HFF-Myc (cell line): ENCODE results near the gene JMJD7.
A peak's percentile ranks its signal among the peaks of the same experiment; 100 is the strongest.

Experiments used
- DNase-seq: peaks from one replicate; pipeline ENCODE4 v3.0.0-alpha.2; 2011; ENCODE audit warnings: low read depth; ENCODE audit errors: extremely low read depth
- H3K4me3 ChIP-seq: replicated peaks from 2 replicates; pipeline ENCODE4 v1.5.1; 2011; ENCODE audit warnings: low read depth, mild to moderate bottlenecking, control low read depth, low read length
- TF ChIP-seq, protein P1 (sequence below): IDR thresholded peaks from 2 replicates; pipeline ENCODE4 v1.5.1; 2012; ENCODE audit warnings: mild to moderate bottlenecking, low read depth, low read length, control low read depth; ENCODE audit errors: missing control alignments

The JMJD7 gene

DNA sequence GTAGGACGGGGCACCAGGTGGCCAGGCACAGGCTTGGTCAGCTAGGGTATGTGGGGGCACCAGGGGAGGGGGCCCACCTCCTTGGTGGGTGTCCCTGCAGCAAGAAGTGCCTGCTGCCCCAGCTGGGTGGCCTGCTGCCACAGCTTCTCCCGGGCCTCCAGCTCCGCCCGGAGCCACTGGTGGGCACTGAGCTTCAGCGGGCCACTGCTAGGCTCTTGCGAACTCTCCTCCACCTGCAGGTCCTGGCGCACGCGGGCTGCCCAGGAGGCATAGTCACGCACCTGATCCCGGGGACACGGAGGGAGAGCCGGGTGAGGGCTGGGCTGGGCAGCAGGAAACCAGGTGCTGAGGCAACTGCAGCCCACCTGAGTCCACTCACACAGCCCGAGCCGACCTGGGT lies 40.4 kb downstream of the JMJD7 start:
- no peak for DNase-seq
- TF ChIP-seq, protein P1, sequence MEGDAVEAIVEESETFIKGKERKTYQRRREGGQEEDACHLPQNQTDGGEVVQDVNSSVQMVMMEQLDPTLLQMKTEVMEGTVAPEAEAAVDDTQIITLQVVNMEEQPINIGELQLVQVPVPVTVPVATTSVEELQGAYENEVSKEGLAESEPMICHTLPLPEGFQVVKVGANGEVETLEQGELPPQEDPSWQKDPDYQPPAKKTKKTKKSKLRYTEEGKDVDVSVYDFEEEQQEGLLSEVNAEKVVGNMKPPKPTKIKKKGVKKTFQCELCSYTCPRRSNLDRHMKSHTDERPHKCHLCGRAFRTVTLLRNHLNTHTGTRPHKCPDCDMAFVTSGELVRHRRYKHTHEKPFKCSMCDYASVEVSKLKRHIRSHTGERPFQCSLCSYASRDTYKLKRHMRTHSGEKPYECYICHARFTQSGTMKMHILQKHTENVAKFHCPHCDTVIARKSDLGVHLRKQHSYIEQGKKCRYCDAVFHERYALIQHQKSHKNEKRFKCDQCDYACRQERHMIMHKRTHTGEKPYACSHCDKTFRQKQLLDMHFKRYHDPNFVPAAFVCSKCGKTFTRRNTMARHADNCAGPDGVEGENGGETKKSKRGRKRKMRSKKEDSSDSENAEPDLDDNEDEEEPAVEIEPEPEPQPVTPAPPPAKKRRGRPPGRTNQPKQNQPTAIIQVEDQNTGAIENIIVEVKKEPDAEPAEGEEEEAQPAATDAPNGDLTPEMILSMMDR: no peak
- no peak overlapping the region for H3K4me3 ChIP-seq

DNA sequence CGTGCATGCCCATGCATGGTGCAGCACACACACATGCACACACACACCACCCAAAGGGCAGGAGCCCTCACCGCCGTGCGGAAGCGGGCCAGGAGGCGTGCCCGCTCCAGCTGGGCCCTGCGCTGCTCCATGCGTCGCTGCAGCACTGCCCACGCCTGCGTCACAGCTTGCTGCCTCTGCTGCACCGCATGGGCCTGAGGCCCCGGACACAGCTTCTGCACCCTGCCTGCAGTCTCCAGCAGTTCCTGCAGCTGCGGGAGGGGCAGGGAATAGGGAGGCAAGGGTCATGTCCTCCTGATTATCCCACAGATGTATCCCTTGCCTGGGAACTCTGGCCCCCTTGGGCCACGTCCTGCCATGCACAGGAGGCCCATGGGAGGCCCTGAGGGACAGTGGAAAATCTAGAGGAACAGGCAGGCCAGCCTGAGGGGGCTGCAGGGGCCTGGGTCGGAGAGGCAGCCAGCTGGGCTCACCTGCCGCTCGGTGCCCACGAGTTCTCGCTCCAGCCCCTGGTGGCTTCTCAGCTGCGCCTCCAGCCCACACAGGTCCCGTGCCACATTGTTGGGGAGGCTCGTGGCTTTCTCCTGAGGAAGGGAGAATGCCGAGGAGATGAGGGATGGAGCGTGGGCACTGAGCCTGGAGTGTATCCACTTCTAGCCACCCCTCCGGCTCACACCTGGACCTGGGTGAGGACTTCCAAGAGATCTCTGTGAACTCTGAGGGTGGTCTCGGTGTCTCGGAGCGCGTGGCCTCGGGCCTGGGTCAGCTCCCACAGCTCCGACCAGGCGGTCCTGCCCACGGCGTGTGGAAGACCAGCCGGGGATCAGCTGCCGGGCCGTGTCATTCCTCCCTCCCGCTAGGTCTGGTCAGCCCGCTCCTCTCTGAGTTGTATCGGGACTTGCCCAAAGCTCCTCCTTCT lies 42.1 kb downstream of the JMJD7 start:
- DNase-seq: no peak
- no peak overlapping the region for H3K4me3 ChIP-seq
- TF ChIP-seq, protein P1: no peak

DNA sequence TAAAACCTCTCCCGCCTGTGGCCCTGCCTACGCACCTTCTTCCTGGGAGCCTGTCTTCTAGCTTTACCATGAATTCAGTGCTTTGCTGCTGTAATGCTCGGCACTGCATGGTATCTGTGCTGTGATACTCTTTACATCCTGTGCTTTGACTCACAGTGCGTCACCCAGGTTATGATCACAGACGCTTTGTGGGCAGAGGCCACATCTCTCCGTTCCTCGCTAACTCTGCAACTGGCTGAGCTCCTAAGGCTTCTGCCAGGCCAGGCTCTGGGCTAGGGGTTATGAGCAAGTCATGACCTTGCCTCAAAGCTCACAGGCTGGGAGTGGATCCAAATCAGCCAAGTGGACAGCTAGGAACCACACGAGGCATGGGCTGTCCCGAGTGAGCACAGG lies 42.8 kb downstream of the JMJD7 start:
- no peak overlapping the region for H3K4me3 ChIP-seq
- DNase-seq: peak; percentile 2
- TF ChIP-seq, protein P1: no peak

DNA sequence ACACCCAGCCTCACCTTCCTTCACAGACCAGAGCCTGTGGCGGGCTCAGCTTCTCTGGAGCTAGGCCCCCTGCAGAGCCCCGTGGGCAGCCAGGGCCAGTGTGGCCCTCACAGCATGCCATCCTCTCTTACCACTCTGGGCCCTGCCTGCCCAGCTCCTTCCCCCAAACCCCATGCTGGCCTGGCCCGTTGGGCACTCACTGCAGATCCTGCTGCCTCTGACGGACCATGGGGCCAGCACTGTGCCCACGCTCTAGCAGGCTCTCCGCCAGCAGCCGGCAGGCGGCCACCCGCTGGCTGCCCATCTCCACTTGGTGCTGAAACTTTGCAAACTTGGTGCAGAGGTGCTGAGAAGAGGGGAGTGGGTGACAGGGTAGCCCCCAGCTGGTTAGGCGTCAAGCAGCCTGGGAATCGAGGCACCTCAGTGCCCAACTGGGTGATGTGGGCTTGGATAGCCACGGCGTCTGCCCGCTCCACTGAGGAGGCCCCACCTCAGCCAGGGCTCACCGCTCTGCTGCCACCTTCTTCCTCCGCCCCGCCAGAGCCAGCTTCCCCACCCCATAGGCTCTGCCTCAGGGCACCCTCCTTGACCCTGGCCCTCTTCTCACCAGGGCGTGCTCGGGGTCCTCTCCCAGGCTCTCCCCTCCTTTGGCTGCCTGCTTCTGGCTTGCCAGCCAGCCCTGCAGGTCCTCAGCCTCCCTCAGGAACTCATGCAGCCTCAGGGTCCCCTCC lies 43.4 kb downstream of the JMJD7 start:
- H3K4me3 ChIP-seq: no peak overlapping the region
- no peak for DNase-seq
- TF ChIP-seq, protein P1: no peak

DNA sequence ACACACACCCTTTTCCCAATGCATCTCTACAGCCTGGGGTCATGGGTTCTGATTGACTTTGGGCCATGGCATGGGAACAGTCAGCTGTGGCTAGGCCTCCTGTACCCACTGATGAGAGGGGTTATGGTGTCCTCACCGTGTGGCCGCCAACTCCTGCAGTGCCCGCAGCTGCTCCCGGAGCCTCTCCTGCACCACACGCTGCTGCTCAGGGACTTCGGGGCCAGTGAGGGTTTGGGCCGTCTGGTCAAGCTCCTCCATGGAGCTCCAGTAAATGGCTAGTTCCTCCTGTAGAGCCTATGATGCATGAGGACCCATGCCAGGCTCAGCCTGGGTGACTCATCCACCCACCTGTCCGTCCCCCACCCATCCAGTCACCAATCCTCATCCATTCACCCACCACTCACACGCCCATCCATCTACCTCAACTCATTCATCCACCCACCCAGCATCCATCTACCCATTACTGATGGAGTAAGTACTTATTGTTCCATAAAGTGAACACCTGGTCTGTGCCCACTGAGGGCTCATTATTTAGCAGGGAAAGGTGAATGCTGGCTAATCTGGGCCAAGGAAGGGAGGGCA lies 44.4 kb downstream of the JMJD7 start:
- TF ChIP-seq, protein P1: no peak
- H3K4me3 ChIP-seq: no peak overlapping the region
- no peak for DNase-seq

DNA sequence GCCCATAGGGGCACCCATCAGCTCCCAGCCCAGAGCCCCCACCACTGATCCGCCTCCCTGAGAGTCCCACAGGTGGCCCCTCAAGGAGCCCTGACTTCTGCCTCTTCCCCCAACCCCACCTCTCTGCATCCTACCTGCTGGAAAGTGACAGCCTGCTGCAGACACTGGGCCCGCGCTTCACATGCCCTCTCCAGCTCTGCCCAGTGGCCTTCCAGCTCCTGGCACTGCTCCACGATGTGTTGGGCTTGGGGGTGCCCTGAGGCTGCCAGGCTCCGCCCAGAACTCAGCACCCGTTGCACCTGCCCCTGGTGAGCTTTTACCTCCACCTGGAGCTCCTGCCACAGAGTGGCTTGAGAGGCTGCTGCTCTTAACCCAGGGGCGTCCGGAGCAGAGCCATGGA lies 45.8 kb downstream of the JMJD7 start:
- no peak overlapping the region for H3K4me3 ChIP-seq
- TF ChIP-seq, protein P1: no peak
- no peak for DNase-seq
